Natural killer cell (primary cell): ENCODE data around the gene RERE. TPM values are rescaled to one million over a fixed set of nuclear protein-coding genes. Genes with fewer than 3 reads are reported as not detected.

Experiments
- ATAC-seq, 3 donors: fragments of 150-1000 bp in 2 of 3; fragments of 200-7000 bp in 1 of 3; cut with Tn5 transposase; 1 replicate in 1 of 3; 2 replicates in 2 of 3; pipeline ENCODE4 v1.10.0; 2021; ENCODE audit warnings: mild to moderate bottlenecking in 2 of 3, moderate library complexity in 2 of 3
- DNase-seq, 2 donors: peaks; one replicate each; pipeline versions ENCODE4 v3.0.0 to v3.0.0-alpha.2; 2013 to 2021; ENCODE audit warnings: mixed read lengths in 1 of 2
- H3K27ac ChIP-seq: one replicate; pipeline ENCODE4 v1.5.1; 2013; ENCODE audit warnings: mild to moderate bottlenecking, low read length
- H3K27me3 ChIP-seq: one replicate; pipeline ENCODE4 v1.6.1; 2013; ENCODE audit warnings: low read length; ENCODE audit not compliant: control insufficient read depth, insufficient read depth
- H3K36me3 ChIP-seq: one replicate; pipeline ENCODE4 v1.6.1; 2013; ENCODE audit warnings: low read length; ENCODE audit not compliant: control insufficient read depth, insufficient read depth
- H3K4me1 ChIP-seq: one replicate; pipeline ENCODE4 v1.6.1; 2013; ENCODE audit warnings: low read length; ENCODE audit not compliant: control insufficient read depth, insufficient read depth
- H3K4me3 ChIP-seq: one replicate; pipeline ENCODE4 v1.5.1; 2013; ENCODE audit warnings: low read length
- H3K9me3 ChIP-seq: one replicate; pipeline ENCODE4 v1.6.1; 2013; ENCODE audit warnings: low read length; ENCODE audit not compliant: control insufficient read depth, insufficient read depth
- H3K27ac Mint-ChIP-seq, 2 donors: one replicate each; pipeline ENCODE4 v1.8.0; 2022; ENCODE audit warnings: mild to moderate bottlenecking in 2 of 2, mixed read lengths in 2 of 2, moderate library complexity in 1 of 2
- H3K27me3 Mint-ChIP-seq, 2 donors: one replicate each; pipeline ENCODE4 v1.8.0; 2022; ENCODE audit warnings: low read depth in 2 of 2, mixed read lengths in 2 of 2
- H3K36me3 Mint-ChIP-seq: one replicate; pipeline ENCODE4 v1.8.0; 2022; ENCODE audit warnings: mixed read lengths
- H3K4me1 Mint-ChIP-seq, 2 donors: one replicate each; pipeline ENCODE4 v1.8.0; 2022; ENCODE audit warnings: mixed read lengths in 2 of 2
- H3K4me3 Mint-ChIP-seq: one replicate; pipeline ENCODE4 v1.8.0; 2022; ENCODE audit warnings: mild to moderate bottlenecking, moderate library complexity, mixed read lengths
- H3K9me3 Mint-ChIP-seq, 2 donors: one replicate each; pipeline ENCODE4 v1.8.0; 2022; ENCODE audit warnings: mixed read lengths in 2 of 2
- CTCF ChIP-seq: fragments of 200-600 bp; IDR thresholded peaks from one replicate; pipeline ENCODE4 v1.8.0; 2022; ENCODE audit warnings: antibody characterized with exemption
- WGBS: methylation state at CpG from one replicate; pipeline ENCODE4 v1.1.7; 2013; ENCODE audit warnings: missing lambda C conversion rate; ENCODE audit not compliant: insufficient coverage; 5-methylcytosine and 5-hydroxymethylcytosine counted together
- intact Hi-C: fragments of 100-400 bp; cut with micrococcal nuclease; formaldehyde crosslinking; loops from one replicate; pipeline ENCODE4 v1.14.2; 2022
- total RNA-seq, 4 donors: library from RNA; stranded (reverse); fragments of 120-200 nt in 1 of 4; gene quantifications; one replicate each; pipeline versions ENCODE4 v1.2.3 to v1.2.4, GENCODE V29; 2013 to 2022

The RERE gene
- total RNA-seq, 3 donors from 2014 or later (not counting 1 experiment from before 2014, with no cell fraction given) = 67.7 to 76.0 (median 73.0) TPM

- Mint-ChIP-seq H3K36me3 (no peaks in the 10 kb centered on the region), H3K9me3 (no peaks in the 10 kb centered on the region), H3K4me3 (no peak overlapping the region), H3K4me1 (no peaks in the 10 kb centered on the region), H3K27me3 (no peaks in the 10 kb centered on the region), H3K27ac (no peak overlapping the region)
- 52% methylated on average over 19 of the region's 19 CpGs for WGBS
- Histone ChIP-seq H3K9me3 (no peaks in the 10 kb centered on the region), H3K27ac (no peak overlapping the region), H3K36me3 (no peaks in the 10 kb centered on the region), H3K4me1 (peaks cover 6% of the 10 kb centered on the region), H3K27me3 (no peaks in the 10 kb centered on the region), H3K4me3 (no peak overlapping the region)
- ATAC-seq = peak; percentile 90 to 99 (median 98)
- peak; percentile 76 to 86 for DNase-seq
- intact Hi-C loops = loop anchor here (1.0 kb wide), 2 partner anchors 36 to 288 kb away; no protein-coding TSS in a partner anchor
- TF ChIP-seq CTCF = peak; percentile 95
Measured at GRCh38 chr1:8848663-8849386, 31.4 kb upstream of the RERE start.

DNA sequence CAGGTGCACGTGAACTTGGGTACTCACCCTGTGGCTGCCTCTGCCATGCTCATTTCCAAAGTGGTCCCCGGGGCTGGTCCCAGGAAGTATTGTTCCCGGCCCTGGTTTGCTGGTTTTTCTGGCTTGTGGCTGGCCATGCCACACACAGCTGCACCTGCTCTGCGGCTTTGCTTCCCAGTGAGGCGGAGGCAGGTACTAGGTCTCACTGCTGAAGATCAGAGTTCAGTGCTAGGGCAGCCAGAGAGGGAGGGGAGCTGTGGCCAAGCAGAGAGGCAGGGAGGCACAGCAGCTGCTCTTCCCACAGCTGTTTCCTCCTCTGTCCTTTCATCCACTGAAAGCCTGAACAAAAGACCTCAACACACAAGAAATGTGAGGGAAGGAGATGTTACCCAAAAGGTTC is 30.6 kb upstream of the RERE start:
- no peak for TF ChIP-seq CTCF
- H3K36me3 Mint-ChIP-seq = no peaks in the 10 kb centered on the region
- H3K36me3 ChIP-seq = no peaks in the 10 kb centered on the region
- no peak overlapping the region for H3K4me3 ChIP-seq
- no peak for DNase-seq
- no peak overlapping the region for H3K4me3 Mint-ChIP-seq
- no peaks in the 10 kb centered on the region for H3K9me3 Mint-ChIP-seq
- H3K27ac ChIP-seq = no peak overlapping the region
- H3K27me3 ChIP-seq = no peaks in the 10 kb centered on the region
- no peaks in the 10 kb centered on the region for H3K4me1 Mint-ChIP-seq
- H3K27ac Mint-ChIP-seq = no peak overlapping the region
- H3K9me3 ChIP-seq = no peaks in the 10 kb centered on the region
- peaks cover 0 to 3% of the 10 kb centered on the region in 2 donors for H3K27me3 Mint-ChIP-seq
- 30% methylated on average over 5 of the region's 5 CpGs for WGBS
- intact Hi-C loops = no loop called here
- H3K4me1 ChIP-seq = peaks cover 6% of the 10 kb centered on the region
- no peak for ATAC-seq

- no peaks in the 10 kb centered on the region for H3K36me3 ChIP-seq
- ATAC-seq (no peak), DNase-seq (no peak)
- intact Hi-C loops = no loop called here
- Mint-ChIP-seq H3K36me3 (no peaks in the 10 kb centered on the region), H3K27me3 (peaks cover 0 to 5% of the 10 kb centered on the region in 2 donors), H3K4me3 (no peak overlapping the region), H3K9me3 (no peaks in the 10 kb centered on the region), H3K27ac (no peak overlapping the region), H3K4me1 (no peaks in the 10 kb centered on the region)
- H3K9me3 ChIP-seq = no peaks in the 10 kb centered on the region
- no peak overlapping the region for H3K4me3 ChIP-seq
- H3K27me3 ChIP-seq = no peaks in the 10 kb centered on the region
- WGBS = 82% methylated on average over 4 of the region's 4 CpGs
- TF ChIP-seq CTCF = no peak
- H3K27ac ChIP-seq = no peak overlapping the region
- H3K4me1 ChIP-seq = peaks cover 6% of the 10 kb centered on the region
Measured at GRCh38 chr1:8846263-8846662, 28.8 kb upstream of the RERE start.
